ENCODE measurements around the gene SLC39A3.

The SLC39A3 gene

GRCh38 chr19:2739602-2740313, at the start of gene SLC39A3:
Gene SLC39A3 (minus strand): TSS chr19:2740017. CDS start chr19:2737257, 2,760 bp downstream.
- H3K9me3 Mint-ChIP-seq: no peaks in the 10 kb centered on the region
- no peak for TF ChIP-seq CTCF (IDR thresholded peaks at IDR 0.05)
- DNase-seq: peak; percentile 100
- H3K4me3 Mint-ChIP-seq: peak within 1 kb of the TSS; percentile 86
- H3K4me1 Mint-ChIP-seq: peaks cover 12% of the 10 kb centered on the region
- H3K36me3 Mint-ChIP-seq (ENCODE audit: low read depth): peaks cover 30% of the 10 kb centered on the region
- no peak within 1 kb of the TSS for H3K27ac Mint-ChIP-seq
- H3K27me3 Mint-ChIP-seq (ENCODE audit: low read depth, poor library complexity): peaks cover 29% of the 10 kb centered on the region

GRCh38 chr19:2788237-2788636, 48.4 kb upstream of the SLC39A3 start:
- H3K27ac Mint-ChIP-seq: no peak overlapping the region
- H3K4me3 Mint-ChIP-seq: peak overlapping the region; percentile 66

GRCh38 chr19:2787115-2787514, 47.3 kb upstream of the SLC39A3 start:
- Mint-ChIP-seq H3K9me3 (peaks cover 10% of the 10 kb centered on the region), H3K4me3 (peak overlapping the region; percentile 93), H3K4me1 (peaks cover 36% of the 10 kb centered on the region), H3K36me3 (ENCODE audit: low read depth) (peaks cover 31% of the 10 kb centered on the region), H3K27me3 (ENCODE audit: low read depth, poor library complexity) (peaks cover 3% of the 10 kb centered on the region), H3K27ac (peak overlapping the region; percentile 69)
- TF ChIP-seq CTCF (IDR thresholded peaks at IDR 0.05): no peak
- no peak for DNase-seq

More at GRCh38 chr19:2788237-2788636, 48.4 kb upstream of the SLC39A3 start:
- Mint-ChIP-seq H3K4me1 (peaks cover 30% of the 10 kb centered on the region), H3K36me3 (ENCODE audit: low read depth) (peaks cover 38% of the 10 kb centered on the region), H3K27me3 (ENCODE audit: low read depth, poor library complexity) (peaks cover 3% of the 10 kb centered on the region), H3K9me3 (peaks cover 9% of the 10 kb centered on the region)
- TF ChIP-seq CTCF (IDR thresholded peaks at IDR 0.05): no peak
- DNase-seq: no peak

- Mint-ChIP-seq H3K36me3 (ENCODE audit: low read depth) (peaks cover 33% of the 10 kb centered on the region), H3K9me3 (peaks cover 10% of the 10 kb centered on the region), H3K27ac (peak within 1 kb of the TSS; percentile 84), H3K4me1 (peaks cover 53% of the 10 kb centered on the region), H3K27me3 (ENCODE audit: low read depth, poor library complexity) (peaks cover 3% of the 10 kb centered on the region), H3K4me3 (peak within 1 kb of the TSS; percentile 93)
- no peak for TF ChIP-seq CTCF (IDR thresholded peaks at IDR 0.05)
- peak; percentile 98 for DNase-seq
These were observed 45.6 kb upstream of the SLC39A3 start, which contains the start of gene THOP1 for GRCh38 chr19:2785244-2785997. Gene THOP1 (plus strand): TSS chr19:2785503. CDS start chr19:2785663, 160 bp downstream.

- TF ChIP-seq CTCF (IDR thresholded peaks at IDR 0.05): no peak
- H3K27ac Mint-ChIP-seq: peak overlapping the region; percentile 98
- peak overlapping the region; percentile 92 for H3K4me3 Mint-ChIP-seq
- DNase-seq: no peak
- peaks cover 58% of the 10 kb centered on the region for H3K4me1 Mint-ChIP-seq
- H3K27me3 Mint-ChIP-seq (ENCODE audit: low read depth, poor library complexity): peaks cover 3% of the 10 kb centered on the region
- peaks cover 10% of the 10 kb centered on the region for H3K9me3 Mint-ChIP-seq
- peaks cover 30% of the 10 kb centered on the region for H3K36me3 Mint-ChIP-seq (ENCODE audit: low read depth)
These were observed 43.9 kb upstream of the SLC39A3 start for GRCh38 chr19:2783781-2784145.

Measured in nephron progenitor cell (in vitro differentiated cells).